B cell (primary cell): ENCODE data around the gene TTLL5.

Experiments used
- CTCF ChIP-seq: fragments of 200-600 bp; IDR thresholded peaks from one replicate; pipeline ENCODE4 v1.8.0; 2022; ENCODE audit warnings: antibody characterized with exemption, mild to moderate bottlenecking
- EZH2 ChIP-seq: IDR thresholded peaks from 2 replicates; pipeline ENCODE4 v1.6.1; 2012; ENCODE audit warnings: borderline replicate concordance, low read depth, mild to moderate bottlenecking, moderate library complexity, low read length; ENCODE audit not compliant: insufficient read depth, poor library complexity, severe bottlenecking

GRCh38 chr14:75723716-75724115, 62.7 kb downstream of the TTLL5 start:
- TF ChIP-seq CTCF (no peak), EZH2 (no peak)
